KBM-7 (cell line): Measurements from ENCODE around the gene IGSF11.
"Not testable (repeated sequence)": the region's sequence is repeated elsewhere in the genome, so short reads cannot be mapped to it uniquely, and the experiment has no call there.

ENCODE experiments used
- DNase-seq: peaks from one replicate; pipeline ENCODE4 v3.0.0-alpha.2; 2015
- in situ Hi-C: fragments of 300-500 bp; cut with MboI; formaldehyde crosslinking; loops from 2 replicates; pipeline ENCODE4 v1.14.3; 2020; ENCODE audit warnings: low sequenced_read_pairs, low pct_unique_long_range_greater_than_20kb, mixed read lengths

IGSF11 gene

GRCh38 chr3:118997190-118997589, 37.5 kb downstream of the IGSF11 start:
- in situ Hi-C loops: no loop called here
- no peak for DNase-seq

- in situ Hi-C loops: no loop called here
- no peak for DNase-seq
These were observed 42.9 kb downstream of the IGSF11 start for GRCh38 chr3:118991775-118992174.

- no peak for DNase-seq
- in situ Hi-C loops: no loop called here
These were observed 43.7 kb downstream of the IGSF11 start for GRCh38 chr3:118990823-118991560.

- in situ Hi-C loops: no loop called here
- DNase-seq: no peak
These were observed 46.2 kb downstream of the IGSF11 start for GRCh38 chr3:118988198-118989130.

GRCh38 chr3:118987477-118987876, 47.2 kb downstream of the IGSF11 start:
- in situ Hi-C loops: no loop called here
- DNase-seq: no peak

- in situ Hi-C loops: no loop called here
- peak; percentile 3 for DNase-seq
These were observed 47.9 kb downstream of the IGSF11 start for GRCh38 chr3:118986734-118987133.

- in situ Hi-C loops: no loop called here
- no peak for DNase-seq
These were observed 49.9 kb downstream of the IGSF11 start for GRCh38 chr3:118984699-118985098.

GRCh38 chr3:118981494-118982134, 53.0 kb downstream of the IGSF11 start:
- in situ Hi-C loops: no loop called here

GRCh38 chr3:118980832-118981231, 53.8 kb downstream of the IGSF11 start:
- in situ Hi-C loops: no loop called here
- DNase-seq: no peak

More at GRCh38 chr3:118981494-118982134, 53.0 kb downstream of the IGSF11 start:
- DNase-seq: no peak

GRCh38 chr3:118978393-118978758, 56.3 kb downstream of the IGSF11 start:
- no peak for DNase-seq
- in situ Hi-C loops: no loop called here

- in situ Hi-C loops: no loop called here
- DNase-seq: no peak
These were observed 56.8 kb downstream of the IGSF11 start for GRCh38 chr3:118977671-118978392.

- no peak for DNase-seq
- in situ Hi-C loops: no loop called here
These were observed 57.5 kb downstream of the IGSF11 start for GRCh38 chr3:118977118-118977517.

GRCh38 chr3:118975476-118975875, 59.2 kb downstream of the IGSF11 start:
- DNase-seq, in situ Hi-C loops: not testable (repeated sequence)

- in situ Hi-C loops: no loop called here
These were observed 60.1 kb downstream of the IGSF11 start for GRCh38 chr3:118974356-118975097.

GRCh38 chr3:118973050-118973449, 61.6 kb downstream of the IGSF11 start:
- no peak for DNase-seq
- in situ Hi-C loops: no loop called here

More at GRCh38 chr3:118974356-118975097, 60.1 kb downstream of the IGSF11 start:
- no peak for DNase-seq

GRCh38 chr3:118970819-118971218, 63.8 kb downstream of the IGSF11 start:
- no peak for DNase-seq
- in situ Hi-C loops: no loop called here

- no peak for DNase-seq
- in situ Hi-C loops: no loop called here
These were observed 66.0 kb downstream of the IGSF11 start for GRCh38 chr3:118968640-118969039.

- no peak for DNase-seq
- in situ Hi-C loops: no loop called here
These were observed 66.5 kb downstream of the IGSF11 start for GRCh38 chr3:118968111-118968510.
